Stimulated activated CD4-positive, alpha-beta T cell treated with anti-CD3 and anti-CD28 coated beads, Interleukin-12 subunit alpha, Interleukin-12 subunit beta, amount 100 ng/mL, for 48 hours (primary cell): ENCODE measurements around the gene MYBPC3.

Experiments used
- DNase-seq, 3 donors: peaks; one replicate each; pipeline ENCODE4 v3.0.0-alpha.2; 2020; ENCODE audit warnings: low read depth in 2 of 3, low spot score in 1 of 3

Gene MYBPC3

GRCh38 chr11:47357985-47358730 lies 5.7 kb upstream of the MYBPC3 start:
- no peak for DNase-seq

GRCh38 chr11:47356998-47357329 lies 4.5 kb upstream of the MYBPC3 start:
- no peak for DNase-seq

- DNase-seq, result no peak
Measured at GRCh38 chr11:47356129-47356997, 3.9 kb upstream of the MYBPC3 start.

- peak; percentile 34 to 53 (median 42) for DNase-seq
Measured at GRCh38 chr11:47355283-47356128, 3.0 kb upstream of the MYBPC3 start.

- no peak for DNase-seq
Measured at GRCh38 chr11:47354913-47355282, 2.4 kb upstream of the MYBPC3 start.

GRCh38 chr11:47353978-47354774 lies 1.7 kb upstream of the MYBPC3 start:
- DNase-seq, result no peak

GRCh38 chr11:47351156-47352126 lies 1.1 kb downstream of the MYBPC3 start:
- DNase-seq, result no peak

- no peak for DNase-seq
Measured at GRCh38 chr11:47350315-47350714, 2.2 kb downstream of the MYBPC3 start.

GRCh38 chr11:47349521-47350095 lies 2.9 kb downstream of the MYBPC3 start:
- no peak for DNase-seq

GRCh38 chr11:47348859-47349258 lies 3.6 kb downstream of the MYBPC3 start:
- DNase-seq, result no peak

GRCh38 chr11:47348131-47348802 lies 4.2 kb downstream of the MYBPC3 start:
- DNase-seq, result no peak

GRCh38 chr11:47347137-47347536 lies 5.4 kb downstream of the MYBPC3 start:
- DNase-seq, result no peak

GRCh38 chr11:47345890-47346563 lies 6.5 kb downstream of the MYBPC3 start:
- DNase-seq, result no peak

- DNase-seq, result no peak
Measured at GRCh38 chr11:47342854-47343253, 9.6 kb downstream of the MYBPC3 start.

GRCh38 chr11:47342036-47342803 lies 10.3 kb downstream of the MYBPC3 start:
- DNase-seq, result no peak

GRCh38 chr11:47340980-47341775 lies 11.3 kb downstream of the MYBPC3 start:
- DNase-seq, result no peak

GRCh38 chr11:47340010-47340409 lies 12.5 kb downstream of the MYBPC3 start:
- DNase-seq, result no peak
